HG02588 (cell line): ENCODE data around the gene FAM13A.
A peak's percentile ranks its signal among the peaks of the same experiment; 100 is the strongest.

ENCODE experiments used
- ATAC-seq: cut with Tn5 transposase; IDR thresholded peaks from one replicate; pipeline ENCODE4 v1.9.1; 2021; ENCODE audit warnings: mild to moderate bottlenecking, moderate library complexity; ENCODE audit not compliant: unreplicated experiment

Gene FAM13A

DNA sequence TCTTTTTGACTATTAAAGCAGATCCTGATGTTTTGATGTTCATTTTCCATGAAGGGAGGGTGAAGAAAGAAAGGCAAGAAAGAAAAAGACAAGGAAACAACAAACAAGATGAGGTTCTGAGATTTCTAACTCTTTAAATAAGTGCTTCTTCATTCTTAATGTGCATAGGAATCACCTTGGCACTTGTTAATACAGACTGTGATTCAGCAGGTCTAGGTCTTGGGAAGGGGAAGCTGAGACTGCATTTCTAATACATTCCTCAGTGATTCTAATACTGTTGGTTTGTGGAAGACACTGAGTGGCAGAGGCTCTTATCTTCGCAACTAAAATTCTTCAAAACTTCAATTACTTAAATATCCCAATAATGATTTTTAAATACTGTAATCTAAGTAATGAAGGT, 264.2 kb downstream of the FAM13A start:
- no peak for ATAC-seq

DNA sequence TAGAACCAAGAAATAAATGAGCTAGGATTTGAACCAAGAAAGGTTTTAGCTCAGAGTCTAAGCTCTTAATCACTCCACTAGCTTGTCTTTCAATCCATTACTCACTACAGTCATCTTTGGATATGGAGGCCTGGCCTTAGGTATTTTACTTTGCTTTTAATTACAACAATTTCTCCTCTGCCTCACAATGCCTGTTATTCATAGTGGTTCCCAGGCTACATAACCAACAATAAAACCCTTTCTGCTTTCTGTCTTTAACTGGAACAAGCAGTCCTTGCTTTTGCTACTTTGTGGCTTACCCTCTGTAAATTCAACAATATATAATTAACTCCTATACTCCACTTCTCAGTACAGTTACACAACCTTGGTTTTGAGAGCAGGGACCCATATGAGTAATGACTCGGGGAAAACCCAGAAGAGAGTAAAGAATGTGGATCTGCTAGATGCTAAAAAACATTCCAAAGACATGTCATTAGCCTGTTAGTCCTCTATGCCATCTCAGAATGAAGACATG, 264.7 kb downstream of the FAM13A start:
- ATAC-seq = peak; percentile 83

DNA sequence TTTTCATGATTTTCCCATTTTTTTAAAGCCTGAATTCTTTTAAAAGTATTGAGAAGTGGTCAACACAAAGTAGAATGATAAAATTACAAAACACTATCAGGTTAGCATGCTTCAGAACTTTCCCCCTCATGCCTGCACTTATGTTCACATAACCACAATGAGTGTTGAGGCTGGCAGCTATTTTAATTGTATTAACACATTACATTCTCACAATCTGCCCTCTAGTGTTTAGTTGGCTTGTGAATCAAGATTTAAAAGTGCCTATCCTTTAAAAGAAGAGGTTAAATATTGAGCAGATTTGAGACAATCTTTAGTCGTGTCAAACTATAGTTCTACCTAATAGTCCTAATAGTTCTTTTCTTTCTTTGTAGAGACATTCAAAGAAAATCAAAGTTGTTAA, 265.7 kb downstream of the FAM13A start:
- no peak for ATAC-seq

DNA sequence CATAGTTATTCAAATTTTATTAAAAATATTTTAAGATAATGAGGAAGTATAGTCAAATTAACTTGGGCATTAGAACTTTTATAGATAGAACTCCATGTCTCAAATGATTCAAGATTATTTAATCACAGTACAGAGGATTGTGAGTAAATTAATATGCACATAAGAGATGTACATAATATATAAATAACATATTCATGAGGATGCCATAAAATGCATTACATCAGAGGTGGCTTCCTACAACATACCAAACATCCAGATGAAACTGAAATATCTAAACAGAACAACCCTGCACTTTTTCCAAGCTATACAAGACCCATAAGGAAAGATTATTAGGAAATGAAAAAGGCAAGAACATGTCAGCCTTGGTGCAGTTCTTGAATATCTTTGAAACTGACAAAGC, 268.1 kb downstream of the FAM13A start:
- no peak for ATAC-seq

DNA sequence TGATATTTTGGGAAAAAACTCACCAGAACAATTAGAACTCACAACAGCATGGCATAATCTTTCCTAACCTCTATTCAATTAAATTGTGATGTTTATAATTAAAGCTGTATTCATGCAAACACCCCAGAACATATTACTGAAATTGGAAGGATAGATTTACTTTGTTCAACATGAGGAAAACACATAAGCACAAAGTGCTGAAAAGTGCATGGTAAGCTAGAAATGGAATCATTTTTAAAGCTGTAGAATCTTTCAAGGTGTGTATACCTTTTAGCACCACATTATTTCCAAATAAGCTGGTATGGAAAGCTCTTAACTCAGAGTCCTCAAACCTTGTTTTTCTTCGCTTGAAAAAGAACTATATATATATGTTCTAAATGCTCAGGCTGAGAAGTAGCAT, 268.6 kb downstream of the FAM13A start:
- ATAC-seq = no peak

DNA sequence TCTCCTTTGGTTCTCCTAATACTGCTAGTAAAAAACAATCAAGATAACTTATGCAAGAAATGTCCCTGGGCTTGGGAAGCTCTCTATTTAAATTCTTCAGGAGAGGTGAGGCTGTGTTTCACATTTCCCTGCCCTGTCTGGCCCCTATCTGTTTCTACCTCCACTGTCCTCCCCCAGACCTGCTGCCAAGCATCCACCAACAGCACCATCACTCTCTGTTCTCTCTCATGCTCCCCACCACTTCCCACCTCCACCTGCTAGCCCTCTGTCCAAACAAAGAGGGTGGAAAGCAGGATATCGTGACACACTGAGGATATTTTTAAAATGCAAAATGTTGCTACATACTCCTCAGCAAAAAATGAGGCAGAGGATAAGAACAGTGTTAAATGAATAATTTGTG, 271.0 kb downstream of the FAM13A start:
- ATAC-seq = no peak

DNA sequence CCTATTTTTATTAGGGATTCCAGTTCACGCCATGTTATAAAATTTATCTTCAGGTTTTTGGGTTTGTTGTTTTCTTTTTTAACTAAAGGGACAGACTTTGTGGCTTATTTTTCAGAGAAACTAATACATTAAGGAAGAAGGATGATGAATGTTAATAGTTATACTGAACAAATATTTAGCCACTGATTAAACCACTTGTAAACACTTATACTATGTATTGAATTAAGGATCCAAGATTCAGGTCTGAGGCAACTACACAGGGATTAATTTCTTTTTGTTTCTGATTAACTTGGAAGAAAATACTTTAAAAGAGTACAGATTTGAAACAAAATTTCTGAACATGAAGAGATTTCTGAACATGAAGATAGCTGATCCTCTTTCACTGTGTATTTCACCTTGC, 276.6 kb downstream of the FAM13A start:
- no peak for ATAC-seq

DNA sequence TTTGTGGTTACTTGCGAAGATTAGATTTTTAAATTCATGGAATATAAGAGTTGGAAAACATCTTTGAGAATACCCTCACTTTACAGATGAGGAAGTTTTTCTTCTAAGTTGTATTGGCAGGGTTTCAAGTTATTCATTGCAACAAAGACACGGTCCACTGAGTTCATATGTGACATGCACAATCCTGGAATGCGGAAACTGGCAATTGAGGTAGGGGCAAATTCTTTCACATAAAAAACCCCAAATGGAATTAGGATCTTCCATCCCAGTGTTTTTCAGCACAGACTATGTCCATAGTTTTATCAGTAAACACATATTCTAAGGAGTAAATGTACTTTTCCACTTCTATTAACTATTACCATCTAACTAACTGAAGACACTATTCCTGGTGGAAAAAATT, 277.6 kb downstream of the FAM13A start:
- ATAC-seq = no peak

DNA sequence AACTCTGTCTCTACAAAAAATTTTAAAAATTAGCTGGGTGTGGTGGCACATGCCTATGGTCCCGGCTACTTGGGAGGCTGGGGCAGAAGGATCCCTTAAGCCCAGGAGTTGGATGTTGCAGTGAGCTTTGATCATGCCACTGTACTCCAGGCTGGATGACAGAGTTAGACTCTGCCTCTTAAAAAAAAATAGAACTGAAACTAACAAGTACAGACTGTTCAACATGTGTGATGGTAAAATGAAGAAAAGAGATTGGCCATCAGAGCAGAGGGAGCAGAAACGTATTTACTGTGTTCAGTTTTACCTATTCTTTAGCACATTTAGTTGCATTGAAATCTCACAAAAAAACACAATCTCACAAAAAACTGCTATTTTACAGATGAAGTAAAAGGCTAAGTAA, 281.5 kb downstream of the FAM13A start:
- ATAC-seq = no peak

DNA sequence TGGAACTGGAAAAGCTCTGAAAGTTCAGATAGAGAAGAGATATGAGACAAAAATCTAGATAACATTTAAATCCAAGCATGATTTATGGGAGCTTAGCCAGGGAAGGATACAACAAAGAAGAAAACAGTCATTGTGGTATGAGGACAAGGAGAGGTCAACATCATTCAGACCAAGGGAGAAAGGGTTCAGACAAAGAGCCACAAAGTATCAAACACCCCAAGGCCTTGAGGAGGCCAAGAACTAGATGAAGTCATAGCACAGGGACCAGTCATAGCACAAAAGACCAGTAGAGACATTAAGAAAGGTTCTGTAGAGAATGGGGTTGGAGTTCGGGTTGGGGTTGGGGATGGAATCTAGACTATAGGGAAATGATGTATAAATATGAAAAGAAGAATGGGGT, 282.0 kb downstream of the FAM13A start:
- ATAC-seq = no peak

DNA sequence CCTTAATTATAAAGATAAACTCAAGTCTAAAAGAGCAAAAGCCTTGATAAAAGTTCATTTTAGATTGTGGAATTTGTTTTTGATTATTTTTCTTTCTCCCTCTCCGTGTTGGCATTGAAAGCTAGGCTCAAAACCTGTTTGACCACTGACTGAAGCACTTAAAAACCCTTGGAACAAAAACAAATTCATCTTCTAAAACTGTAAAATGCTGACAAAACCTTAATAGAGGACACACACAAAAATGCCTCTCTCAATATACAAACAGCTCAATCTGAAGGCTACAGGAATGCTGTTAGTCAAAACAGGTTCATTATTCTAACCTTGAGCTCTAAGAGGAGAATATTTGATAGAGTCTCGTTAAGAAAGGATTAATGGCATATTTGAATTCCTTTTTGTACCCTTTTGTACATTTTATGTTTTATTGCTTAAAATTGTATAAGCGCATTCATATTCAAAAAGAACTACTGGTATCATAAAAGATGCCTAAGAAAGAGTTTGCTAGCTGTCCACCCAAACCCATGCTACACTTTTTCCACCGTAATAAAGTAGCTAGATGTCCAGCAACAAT, 285.0 kb downstream of the FAM13A start:
- no peak for ATAC-seq

DNA sequence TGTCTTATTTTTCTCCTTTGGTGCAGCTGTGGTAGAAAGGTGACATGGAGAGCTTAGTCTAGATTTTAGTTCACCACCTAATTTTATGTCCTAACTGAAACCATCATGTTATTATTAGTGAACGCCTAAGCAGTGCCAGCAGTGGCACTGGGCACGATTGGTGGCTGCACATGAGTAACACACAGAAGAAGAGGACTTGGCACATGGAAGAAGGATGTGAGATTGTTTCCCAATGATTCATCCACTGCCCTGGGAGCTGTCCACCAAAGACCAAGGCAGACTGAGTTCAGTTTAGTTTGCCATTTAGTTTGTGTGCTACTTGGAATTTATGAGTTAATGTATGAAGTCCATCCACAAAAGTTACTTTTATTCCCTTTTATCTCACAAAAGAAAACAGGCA, 291.3 kb downstream of the FAM13A start:
- ATAC-seq = no peak

DNA sequence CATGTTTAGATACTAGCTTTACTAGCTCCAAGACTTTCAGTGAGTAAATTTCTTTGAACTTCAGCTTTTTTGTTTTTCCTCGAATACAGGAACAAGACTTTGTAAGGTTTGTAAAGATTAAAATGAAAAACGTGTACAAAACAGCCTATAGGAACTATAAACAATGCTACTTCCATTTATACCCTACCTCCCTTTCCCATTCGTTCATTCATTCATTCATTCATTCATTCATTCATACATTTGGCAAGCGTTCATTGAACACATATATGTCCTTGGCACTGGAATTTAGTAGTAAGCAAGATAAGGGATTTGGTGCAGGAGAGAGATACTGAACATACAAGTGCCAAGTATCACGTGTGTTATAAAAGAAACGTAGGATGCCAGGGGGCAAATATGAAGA, 293.9 kb downstream of the FAM13A start:
- ATAC-seq = no peak

DNA sequence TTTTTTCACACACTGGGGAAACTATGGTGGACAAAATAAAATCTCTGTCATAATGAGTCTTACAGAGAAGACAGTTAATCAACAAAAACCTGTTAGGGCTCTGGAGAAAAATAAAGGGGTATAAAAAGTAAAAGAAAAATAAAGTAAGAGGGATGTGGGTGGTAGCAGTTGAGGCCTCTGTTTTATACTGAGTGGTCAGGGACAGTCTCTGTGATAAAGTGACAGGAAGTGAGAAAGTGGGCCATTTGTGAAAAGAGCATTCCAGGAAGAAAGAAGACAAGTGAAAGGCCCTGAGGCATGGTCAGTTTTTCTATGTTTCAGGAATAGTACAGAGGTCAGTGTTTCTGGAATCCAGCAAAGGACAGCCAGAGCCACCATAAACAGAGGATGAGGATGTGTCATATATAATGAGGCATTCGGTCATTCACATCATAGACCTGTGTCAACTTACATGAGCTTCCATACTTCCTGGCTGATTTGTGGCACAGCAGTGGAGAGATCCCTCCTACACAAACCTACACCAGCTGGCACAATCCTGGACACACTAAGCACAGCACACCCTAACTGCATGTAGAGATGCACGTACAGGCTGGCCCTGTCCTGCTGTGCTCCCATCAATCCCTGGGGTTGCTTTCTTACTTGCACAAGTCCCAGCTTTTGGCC, 295.0 kb downstream of the FAM13A start:
- no peak for ATAC-seq

DNA sequence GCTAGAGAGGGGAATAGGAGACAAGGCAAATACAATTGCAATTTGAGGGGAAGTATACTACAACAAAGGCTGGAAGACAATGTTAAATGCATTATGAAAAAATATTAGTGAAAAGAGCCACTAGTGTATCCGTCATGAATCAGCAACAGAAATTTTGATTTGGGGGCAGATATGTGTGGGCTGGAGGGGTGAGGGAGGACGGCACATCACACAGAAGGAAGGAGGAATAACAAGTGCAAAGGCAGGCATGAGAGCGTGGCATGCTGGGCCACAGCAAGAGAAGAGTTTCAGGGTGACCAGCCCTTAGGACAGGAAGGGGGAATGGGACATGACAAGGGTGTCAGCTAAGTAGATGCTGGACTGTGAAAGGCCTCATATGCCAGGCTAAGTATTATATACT, 295.6 kb downstream of the FAM13A start:
- no peak for ATAC-seq

DNA sequence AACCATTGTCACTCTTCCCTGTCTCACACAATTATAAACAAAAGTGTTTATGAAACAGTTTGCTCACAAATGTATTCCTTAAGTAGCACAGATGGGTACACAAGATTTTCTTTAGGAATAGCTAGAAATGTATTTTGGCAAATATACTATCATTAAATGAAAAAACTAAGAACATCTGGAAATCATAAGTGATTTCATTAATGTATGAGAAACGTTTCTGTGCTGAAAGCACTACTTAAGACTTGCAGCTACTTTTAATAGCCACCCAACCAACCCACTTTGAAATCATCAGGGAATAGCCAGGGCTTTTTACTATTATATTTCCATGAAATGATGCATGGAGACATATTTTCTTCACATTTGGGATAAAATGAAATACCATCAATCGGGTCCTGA, 297.1 kb downstream of the FAM13A start:
- ATAC-seq = no peak

DNA sequence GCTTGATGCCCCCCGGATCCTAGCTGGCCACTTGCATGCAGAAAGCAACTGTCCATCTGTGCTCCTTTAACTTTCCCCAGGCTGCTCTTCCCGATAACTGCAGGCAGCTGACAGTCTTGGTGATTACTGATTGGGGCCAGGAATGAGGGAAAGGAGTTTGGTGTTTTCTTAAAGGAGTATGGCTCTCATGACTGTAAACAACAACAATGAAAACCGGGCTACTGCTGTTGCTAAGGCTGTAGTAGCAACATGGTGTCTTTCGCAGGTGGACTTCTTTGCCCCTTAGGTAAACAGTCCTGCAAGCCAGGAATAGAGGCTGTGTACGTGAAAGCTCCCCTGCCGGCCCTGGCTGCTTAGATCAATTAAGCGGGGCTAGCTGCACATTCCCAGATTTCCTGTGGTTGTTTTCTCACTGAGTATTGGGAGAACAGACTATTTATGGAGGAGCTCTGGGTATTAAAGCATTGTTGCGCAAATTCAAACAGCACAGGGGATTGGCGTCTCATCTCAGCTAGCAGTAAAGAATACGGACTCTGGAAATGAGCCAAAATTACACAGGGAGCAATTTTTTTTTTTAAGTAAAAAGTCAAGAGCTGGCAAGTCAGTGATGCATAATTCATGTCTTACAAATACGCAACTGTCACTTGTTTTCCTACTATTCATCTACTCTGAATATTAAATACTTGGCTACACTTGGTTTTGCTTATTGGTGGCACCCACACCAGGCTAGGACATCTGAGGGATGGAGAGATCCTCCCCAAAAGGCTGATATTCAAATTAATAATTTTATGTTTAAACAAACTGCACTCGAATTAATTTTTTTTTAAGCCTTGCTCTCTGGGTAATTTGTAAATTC, 297.7 kb downstream of the FAM13A start:
- ATAC-seq = no peak

DNA sequence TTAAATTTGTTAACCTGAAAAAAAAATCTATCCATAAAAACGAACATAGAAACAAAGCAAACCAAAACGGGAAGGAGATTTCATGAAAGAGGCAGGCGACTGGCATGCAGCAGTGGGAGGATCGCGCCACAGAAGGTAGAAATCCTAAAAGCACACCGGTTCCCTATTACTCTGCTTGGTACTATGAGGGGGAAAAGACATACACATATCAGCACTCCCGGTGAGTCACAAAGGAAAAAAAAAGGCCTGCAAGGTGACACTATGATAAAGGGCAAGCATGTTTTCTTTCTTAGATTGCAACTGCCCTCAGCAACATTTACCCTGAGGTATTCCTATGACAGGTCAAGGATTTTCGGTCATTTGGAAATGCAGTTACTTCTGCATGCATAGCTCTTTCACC, 298.7 kb downstream of the FAM13A start:
- no peak for ATAC-seq

DNA sequence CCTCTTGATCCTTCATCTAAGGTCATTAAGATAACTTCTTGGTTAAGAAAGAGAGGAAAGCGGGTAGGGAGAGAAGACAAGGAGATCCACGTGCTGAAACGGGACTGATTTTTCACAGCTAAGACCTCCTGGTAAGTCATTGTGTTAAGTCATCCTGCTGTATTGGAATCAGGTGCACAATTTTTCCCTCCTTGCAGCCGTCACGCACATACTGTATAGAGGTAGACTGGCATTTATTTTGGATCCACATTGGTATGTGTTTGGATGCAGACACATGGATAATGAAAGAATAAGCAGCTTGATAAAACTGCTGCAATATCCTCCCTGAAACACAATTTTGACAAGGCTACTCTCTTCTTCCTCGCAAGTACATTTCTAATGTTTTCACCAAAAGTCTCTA, 299.2 kb downstream of the FAM13A start:
- no peak for ATAC-seq

DNA sequence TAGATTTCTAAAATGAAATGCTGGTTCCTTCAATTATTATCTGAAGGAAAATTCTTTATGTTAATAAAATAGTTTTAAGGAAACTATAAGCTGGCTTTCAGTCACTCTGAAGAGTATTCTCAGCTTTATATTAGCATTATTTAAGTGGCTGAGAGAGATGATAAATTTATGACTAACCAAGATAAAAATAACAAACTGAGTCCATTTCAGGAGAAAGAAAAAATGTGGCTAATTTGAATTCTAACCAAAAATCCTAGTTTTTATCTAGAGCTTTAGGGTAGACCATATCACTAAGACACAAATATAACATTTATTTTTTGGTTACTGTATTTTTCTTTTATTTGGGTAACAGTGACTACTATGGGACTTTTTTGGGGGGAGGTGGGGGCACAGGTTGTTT, 299.9 kb downstream of the FAM13A start:
- no peak for ATAC-seq

DNA sequence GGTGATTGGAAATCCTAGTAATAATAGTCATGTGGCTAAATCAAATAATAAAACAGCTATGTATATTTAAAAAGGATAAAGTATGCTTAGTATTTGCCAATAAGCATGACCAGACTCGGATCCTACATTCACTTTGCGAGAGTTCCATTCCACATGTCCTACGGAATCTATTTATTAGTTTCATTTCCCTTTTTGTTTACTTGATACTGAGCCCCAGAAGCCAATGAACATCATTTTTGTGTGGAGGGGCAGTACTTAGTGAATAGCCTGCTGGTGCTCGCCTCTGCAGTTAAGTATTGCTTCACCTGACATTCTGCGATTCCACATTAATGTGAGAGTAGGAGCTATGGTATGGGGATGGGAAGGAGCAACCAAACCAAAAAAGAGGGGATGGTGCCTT, 300.8 kb downstream of the FAM13A start:
- no peak for ATAC-seq

DNA sequence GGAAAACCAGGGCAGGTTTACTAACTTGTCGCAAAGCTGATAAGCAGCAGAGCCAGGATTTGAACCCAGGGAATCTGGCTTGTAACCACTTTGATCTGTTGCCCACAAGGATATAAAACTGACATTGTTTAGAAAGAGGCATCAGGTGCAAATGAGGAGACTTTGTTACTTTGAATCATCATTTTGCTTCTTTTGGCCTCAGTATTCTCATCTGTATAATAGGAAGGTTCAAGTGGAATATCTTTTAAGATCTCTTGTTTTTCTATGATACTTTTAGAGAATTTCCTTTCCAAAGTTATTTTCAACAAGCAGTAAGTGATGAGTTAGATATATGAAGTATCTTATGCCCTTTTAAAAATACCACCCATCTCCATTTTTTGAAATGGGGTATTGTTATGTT, 301.5 kb downstream of the FAM13A start:
- ATAC-seq = no peak
